Keratinocyte (primary cell): ENCODE data around the gene PIAS1. TPM values are rescaled to one million over a fixed set of nuclear protein-coding genes. Genes with fewer than 3 reads are reported as not detected.

Source experiments
- DNase-seq: peaks from one replicate; pipeline ENCODE4 v3.0.0-alpha.2; 2011; ENCODE audit warnings: low read depth, missing footprints, low spot score
- FAIRE-seq: peaks from 2 replicates; lab custom pipeline; 2011; peaks lifted over from hg19 to GRCh38; lab: Jason Lieb, UNC
- H2AFZ ChIP-seq: 2 replicates; pipeline ENCODE4 v1.6.0; 2012; ENCODE audit warnings: low read length, control low read depth, inconsistent platforms; ENCODE audit not compliant: control insufficient read depth
- H3K27ac ChIP-seq: 2 replicates; pipeline ENCODE4 v1.5.1; 2011; ENCODE audit warnings: low read length; ENCODE audit not compliant: control insufficient read depth, insufficient read depth
- H3K27me3 ChIP-seq: 3 replicates; pipeline ENCODE4 v1.6.0; 2011; ENCODE audit warnings: low read length; ENCODE audit not compliant: control insufficient read depth, insufficient read depth; ENCODE audit errors: extremely low read depth
- H3K36me3 ChIP-seq, 2 experiments: 2 replicates in 1 of 2; 3 replicates in 1 of 2; pipeline ENCODE4 v1.5.1; 2011; ENCODE audit warnings: low read length in 2 of 2, mild to moderate bottlenecking in 1 of 2; ENCODE audit not compliant: control insufficient read depth in 2 of 2, insufficient read depth in 2 of 2; ENCODE audit errors: extremely low read depth in 1 of 2
- H3K4me1 ChIP-seq: 3 replicates; pipeline ENCODE4 v1.5.1; 2011; ENCODE audit warnings: low read length; ENCODE audit not compliant: control insufficient read depth, insufficient read depth; ENCODE audit errors: extremely low read depth
- H3K4me2 ChIP-seq: 3 replicates; pipeline ENCODE4 v1.6.0; 2011; ENCODE audit warnings: low read depth, low read length; ENCODE audit not compliant: control insufficient read depth, insufficient read depth; ENCODE audit errors: extremely low read depth
- H3K4me3 ChIP-seq, 3 experiments: fragments of 200-600 bp in 1 of 3; sonication (generic) in 1 of 3; 2 replicates in 2 of 3; 3 replicates in 1 of 3; pipeline ENCODE4 v1.5.1; 2011 to 2016; ENCODE audit warnings: low read length in 3 of 3, mild to moderate bottlenecking in 3 of 3, control low read depth in 2 of 3, inconsistent platforms in 1 of 3, low read depth in 1 of 3, mixed read lengths in 1 of 3, mixed run types in 1 of 3, moderate library complexity in 1 of 3; ENCODE audit not compliant: control insufficient read depth in 2 of 3, insufficient read depth in 2 of 3; ENCODE audit errors: extremely low read depth in 1 of 3
- H3K79me2 ChIP-seq: 2 replicates; pipeline ENCODE4 v1.6.0; 2012; ENCODE audit warnings: low read length; ENCODE audit not compliant: control insufficient read depth, insufficient read depth
- H3K9ac ChIP-seq: 3 replicates; pipeline ENCODE4 v1.6.0; 2011; ENCODE audit warnings: low read length; ENCODE audit not compliant: control insufficient read depth, insufficient read depth; ENCODE audit errors: extremely low read depth
- H3K9me1 ChIP-seq: 3 replicates; pipeline ENCODE4 v1.6.0; 2011; ENCODE audit warnings: low read length; ENCODE audit not compliant: control insufficient read depth, insufficient read depth; ENCODE audit errors: extremely low read depth
- H3K9me3 ChIP-seq: 2 replicates; pipeline ENCODE4 v1.5.1; 2012; ENCODE audit warnings: low read depth, low read length; ENCODE audit not compliant: control insufficient read depth
- H4K20me1 ChIP-seq: 3 replicates; pipeline ENCODE4 v1.6.0; 2011; ENCODE audit warnings: low read length; ENCODE audit not compliant: control insufficient read depth, insufficient read depth; ENCODE audit errors: extremely low read depth
- EZH2 ChIP-seq: IDR thresholded peaks from one replicate; pipeline ENCODE4 v1.6.1; 2012; ENCODE audit warnings: inconsistent platforms, mild to moderate bottlenecking, low read length, moderate library complexity
- dilution Hi-C: fragments of 300-500 bp; cut with MboI; formaldehyde crosslinking; loops from one replicate; pipeline ENCODE4 v1.7.0; 2020; ENCODE audit warnings: low sequenced_read_pairs; ENCODE audit not compliant: extremely low pct_ligation_motif_present
- polyA plus RNA-seq, 5 experiments: library from polyadenylated mRNA; depleted of rRNA in 3 of 5; stranded (reverse) in 3 of 5; stranded (forward) in 1 of 5; unstranded in 1 of 5; fragments of >200 nt; gene quantifications; 1 replicate in 1 of 5; 2 replicates in 3 of 5; 3 replicates in 1 of 5; pipeline versions ENCODE4 v1.2.1 to v1.2.3, GENCODE V29; 2011 to 2012; ENCODE audit warnings: missing spikeins in 2 of 5, low read depth in 1 of 5, low replicate concordance in 1 of 5
- TF ChIP-seq, protein P1 (sequence below), 3 experiments: IDR thresholded peaks in 1 of 3; conservative IDR thresholded peaks in 1 of 3; optimal IDR thresholded peaks in 1 of 3; 2 replicates in 2 of 3; 3 replicates in 1 of 3; pipeline versions ENCODE3 to v1.5.1; 2011; ENCODE audit warnings: low read length in 3 of 3, mild to moderate bottlenecking in 3 of 3, moderate library complexity in 2 of 3, control low read depth in 1 of 3, inconsistent platforms in 1 of 3; ENCODE audit not compliant: insufficient read depth in 2 of 3; ENCODE audit errors: extremely low read depth in 1 of 3

Gene PIAS1
- polyA plus RNA-seq, 1 donor (not counting 4 experiments of a cell fraction or from before 2014, with no cell fraction given): 58.2 TPM

DNA sequence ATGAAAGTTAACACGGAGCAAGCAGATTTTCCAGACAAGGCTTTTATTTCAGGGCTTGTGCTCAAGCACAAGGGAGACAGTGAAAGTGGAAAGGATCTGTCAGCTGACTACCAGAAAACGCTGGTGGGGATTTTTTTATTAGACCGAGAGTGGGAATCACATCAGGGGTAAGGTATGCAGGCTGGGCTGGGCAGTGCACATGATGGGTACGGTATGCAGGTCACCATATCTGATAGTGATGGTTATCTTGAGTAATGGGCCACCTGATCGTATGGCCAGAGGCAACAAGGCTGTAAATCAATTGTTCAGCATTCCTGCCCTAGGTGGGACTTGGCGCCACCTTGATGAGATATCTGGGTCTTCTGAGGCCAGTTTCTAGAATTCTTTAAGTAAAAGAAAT, 36.9 kb upstream of the PIAS1 start:
- no peaks in the 10 kb centered on the region for H4K20me1 ChIP-seq
- H3K36me3 ChIP-seq: no peaks in the 10 kb centered on the region
- H2AFZ ChIP-seq: no peak overlapping the region
- peaks cover 11% of the 10 kb centered on the region for H3K4me1 ChIP-seq
- no peak overlapping the region for H3K27ac ChIP-seq
- dilution Hi-C loops: no loop called here
- H3K4me2 ChIP-seq: no peak overlapping the region
- no peaks in the 10 kb centered on the region for H3K27me3 ChIP-seq
- no peaks in the 10 kb centered on the region for H3K9me3 ChIP-seq
- peak; percentile 83 for FAIRE-seq
- H3K9me1 ChIP-seq: no peaks in the 10 kb centered on the region
- no peak overlapping the region for H3K4me3 ChIP-seq
- peak; percentile 73 for DNase-seq
- no peak overlapping the region for H3K9ac ChIP-seq
- no peaks in the 10 kb centered on the region for H3K79me2 ChIP-seq
- TF ChIP-seq EZH2: no peak
- TF ChIP-seq, protein P1, sequence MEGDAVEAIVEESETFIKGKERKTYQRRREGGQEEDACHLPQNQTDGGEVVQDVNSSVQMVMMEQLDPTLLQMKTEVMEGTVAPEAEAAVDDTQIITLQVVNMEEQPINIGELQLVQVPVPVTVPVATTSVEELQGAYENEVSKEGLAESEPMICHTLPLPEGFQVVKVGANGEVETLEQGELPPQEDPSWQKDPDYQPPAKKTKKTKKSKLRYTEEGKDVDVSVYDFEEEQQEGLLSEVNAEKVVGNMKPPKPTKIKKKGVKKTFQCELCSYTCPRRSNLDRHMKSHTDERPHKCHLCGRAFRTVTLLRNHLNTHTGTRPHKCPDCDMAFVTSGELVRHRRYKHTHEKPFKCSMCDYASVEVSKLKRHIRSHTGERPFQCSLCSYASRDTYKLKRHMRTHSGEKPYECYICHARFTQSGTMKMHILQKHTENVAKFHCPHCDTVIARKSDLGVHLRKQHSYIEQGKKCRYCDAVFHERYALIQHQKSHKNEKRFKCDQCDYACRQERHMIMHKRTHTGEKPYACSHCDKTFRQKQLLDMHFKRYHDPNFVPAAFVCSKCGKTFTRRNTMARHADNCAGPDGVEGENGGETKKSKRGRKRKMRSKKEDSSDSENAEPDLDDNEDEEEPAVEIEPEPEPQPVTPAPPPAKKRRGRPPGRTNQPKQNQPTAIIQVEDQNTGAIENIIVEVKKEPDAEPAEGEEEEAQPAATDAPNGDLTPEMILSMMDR (optimal IDR thresholded peaks at IDR 0.05 in 1 of 3, IDR thresholded peaks at IDR 0.05 in 1 of 3, conservative IDR thresholded peaks at IDR 0.05 in 1 of 3; ENCODE audit: extremely low read depth in 1 of 3, insufficient read depth in 2 of 3, low read length in 3 of 3): no peak

DNA sequence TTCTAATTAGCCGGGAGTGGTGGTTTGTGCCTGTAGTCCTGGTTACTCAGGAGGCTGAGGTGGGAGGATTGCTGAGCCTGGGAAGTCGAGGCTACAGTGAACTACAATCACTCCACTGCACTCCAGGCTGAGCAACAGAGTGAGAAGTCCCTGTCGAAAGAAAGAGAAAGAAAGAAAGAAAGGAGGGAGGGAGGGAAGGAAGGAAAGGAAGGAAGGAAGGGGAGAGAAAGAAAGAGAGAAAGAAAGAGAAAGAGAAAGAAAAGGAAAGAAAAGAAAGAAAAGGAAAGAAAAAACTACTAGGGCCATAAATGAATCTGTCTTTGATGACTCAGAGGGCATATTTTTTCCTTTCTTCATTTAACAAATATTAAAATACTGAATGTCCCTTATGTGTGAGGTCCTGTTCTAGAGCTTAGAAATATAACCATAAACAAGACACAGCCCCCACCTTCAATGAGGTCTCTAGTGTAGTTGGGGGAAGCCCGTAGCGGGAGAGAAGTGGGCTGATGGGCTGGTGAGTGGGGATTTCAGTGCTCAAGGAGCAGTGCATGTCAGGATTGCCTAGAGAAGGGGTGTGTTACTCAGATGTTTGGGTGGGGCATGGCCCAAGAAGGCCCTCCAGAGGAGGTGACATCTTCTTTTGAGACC, 35.2 kb upstream of the PIAS1 start:
- Histone ChIP-seq H3K4me3 (no peak overlapping the region), H3K36me3 (no peaks in the 10 kb centered on the region), H3K27me3 (no peaks in the 10 kb centered on the region), H3K9ac (no peak overlapping the region), H3K79me2 (no peaks in the 10 kb centered on the region), H2AFZ (no peak overlapping the region), H3K27ac (no peak overlapping the region), H3K9me1 (no peaks in the 10 kb centered on the region), H3K4me2 (no peak overlapping the region), H3K4me1 (peaks cover 7% of the 10 kb centered on the region), H4K20me1 (no peaks in the 10 kb centered on the region), H3K9me3 (no peaks in the 10 kb centered on the region)
- no peak for DNase-seq
- no peak for TF ChIP-seq EZH2
- TF ChIP-seq, protein P1 (optimal IDR thresholded peaks at IDR 0.05 in 1 of 3, IDR thresholded peaks at IDR 0.05 in 1 of 3, conservative IDR thresholded peaks at IDR 0.05 in 1 of 3; ENCODE audit: extremely low read depth in 1 of 3, insufficient read depth in 2 of 3, low read length in 3 of 3): no peak
- dilution Hi-C loops: no loop called here
- no peak for FAIRE-seq
